ENCODE measurements around the gene TMIGD2.
"Not testable (repeated sequence)": the region's sequence is repeated elsewhere in the genome, so short reads cannot be mapped to it uniquely, and the experiment has no call there.

TMIGD2 gene, protein sequence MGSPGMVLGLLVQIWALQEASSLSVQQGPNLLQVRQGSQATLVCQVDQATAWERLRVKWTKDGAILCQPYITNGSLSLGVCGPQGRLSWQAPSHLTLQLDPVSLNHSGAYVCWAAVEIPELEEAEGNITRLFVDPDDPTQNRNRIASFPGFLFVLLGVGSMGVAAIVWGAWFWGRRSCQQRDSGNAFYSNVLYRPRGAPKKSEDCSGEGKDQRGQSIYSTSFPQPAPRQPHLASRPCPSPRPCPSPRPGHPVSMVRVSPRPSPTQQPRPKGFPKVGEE

DNA sequence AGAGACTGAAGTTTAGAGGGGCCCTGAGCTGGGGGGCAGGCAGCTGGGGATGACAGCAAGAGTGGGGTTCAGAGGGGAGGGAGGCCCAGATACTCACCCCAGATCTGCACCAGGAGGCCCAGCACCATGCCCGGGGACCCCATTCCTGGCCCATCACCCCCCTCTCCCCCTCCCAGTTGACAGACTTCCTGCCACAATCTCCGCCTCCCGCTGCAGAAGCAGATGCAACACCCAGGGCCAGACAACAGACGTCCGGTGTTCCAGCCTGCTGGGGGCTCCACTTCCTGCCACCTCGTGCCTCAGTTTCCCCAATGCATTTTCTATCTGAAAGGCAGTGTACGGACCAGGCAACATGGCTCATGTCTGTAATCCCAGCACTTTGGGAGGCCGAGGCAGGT lies at the start of gene TMIGD2:
Gene TMIGD2 (minus strand): TSS at position 147 of the 398 bp plus-strand sequence. CDS start 4 bp downstream, at position 143.
- intact Hi-C loops (cut with micrococcal nuclease): no loop called here
- peaks cover 7% of the 10 kb centered on the region for H3K4me1 Mint-ChIP-seq (ENCODE audit: low read depth)
- H3K27ac Mint-ChIP-seq: no peak within 1 kb of the TSS
- H3K9me3 Mint-ChIP-seq: no peaks in the 10 kb centered on the region
- no peaks in the 10 kb centered on the region for H3K36me3 Mint-ChIP-seq (ENCODE audit: low read depth)
- no peak within 1 kb of the TSS for H3K4me3 Mint-ChIP-seq
- peaks cover 38% of the 10 kb centered on the region for H3K27me3 Mint-ChIP-seq

DNA sequence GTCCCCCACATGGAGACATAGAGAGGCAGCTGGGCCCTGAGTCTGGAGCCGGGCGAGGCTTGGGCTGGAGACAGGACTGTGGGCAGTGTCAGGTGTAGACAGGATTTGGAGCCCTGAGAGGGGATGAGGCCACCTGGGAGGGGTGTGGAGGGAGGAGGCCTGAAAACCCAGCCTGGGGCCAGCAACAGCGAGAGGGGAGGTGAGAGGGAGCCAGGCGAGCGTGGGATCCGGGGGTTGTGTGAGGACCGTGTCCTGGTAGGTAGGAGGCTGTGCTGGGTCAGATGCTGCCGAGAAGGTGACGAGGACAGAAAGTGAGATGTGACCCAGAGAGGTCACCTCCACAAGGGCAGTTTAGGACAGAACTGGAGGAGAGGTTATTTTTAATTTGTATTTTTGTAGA lies 48.5 kb upstream of the TMIGD2 start:
- peaks cover 6% of the 10 kb centered on the region for H3K4me1 Mint-ChIP-seq (ENCODE audit: low read depth)
- H3K36me3 Mint-ChIP-seq (ENCODE audit: low read depth): peaks cover 93% of the 10 kb centered on the region
- intact Hi-C loops (cut with micrococcal nuclease): no loop called here
- H3K9me3 Mint-ChIP-seq: no peaks in the 10 kb centered on the region
- H3K27me3 Mint-ChIP-seq: no peaks in the 10 kb centered on the region
- H3K27ac Mint-ChIP-seq: no peak overlapping the region
- no peak overlapping the region for H3K4me3 Mint-ChIP-seq

DNA sequence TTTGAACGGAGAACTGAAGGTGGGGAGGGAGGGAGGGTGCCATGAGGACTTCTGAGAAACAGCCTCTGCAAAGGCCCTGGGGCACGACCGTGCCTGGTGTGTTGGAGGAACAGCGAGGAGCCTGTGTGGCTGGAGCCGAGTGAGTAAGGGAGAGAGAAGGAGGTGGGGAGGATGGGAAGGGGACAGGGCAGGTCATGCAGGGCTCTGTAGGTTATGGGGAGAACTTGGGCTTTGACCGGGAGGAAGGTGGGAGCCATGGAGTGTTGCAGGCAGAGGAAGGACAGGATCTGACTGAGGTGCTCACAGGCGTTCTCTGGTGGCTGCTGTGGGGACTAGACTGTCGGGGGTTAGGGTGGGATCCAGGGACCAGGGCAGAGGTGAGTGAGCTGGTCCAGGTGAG lies 47.9 kb upstream of the TMIGD2 start:
- intact Hi-C loops (cut with micrococcal nuclease): no loop called here
- peaks cover 93% of the 10 kb centered on the region for H3K36me3 Mint-ChIP-seq (ENCODE audit: low read depth)
- H3K27ac Mint-ChIP-seq: no peak overlapping the region
- no peak overlapping the region for H3K4me3 Mint-ChIP-seq
- H3K4me1 Mint-ChIP-seq (ENCODE audit: low read depth): peaks cover 13% of the 10 kb centered on the region
- H3K27me3 Mint-ChIP-seq: no peaks in the 10 kb centered on the region
- no peaks in the 10 kb centered on the region for H3K9me3 Mint-ChIP-seq

GRCh38 chr19:4349225-4349624 lies 47.0 kb upstream of the TMIGD2 start:
- H3K9me3 Mint-ChIP-seq; H3K4me3 Mint-ChIP-seq; H3K27ac Mint-ChIP-seq; H3K27me3 Mint-ChIP-seq; intact Hi-C loops (cut with micrococcal nuclease): not testable (repeated sequence)
- Mint-ChIP-seq H3K4me1 (ENCODE audit: low read depth) (peaks cover 15% of the 10 kb centered on the region), H3K36me3 (ENCODE audit: low read depth) (peaks cover 85% of the 10 kb centered on the region)

DNA sequence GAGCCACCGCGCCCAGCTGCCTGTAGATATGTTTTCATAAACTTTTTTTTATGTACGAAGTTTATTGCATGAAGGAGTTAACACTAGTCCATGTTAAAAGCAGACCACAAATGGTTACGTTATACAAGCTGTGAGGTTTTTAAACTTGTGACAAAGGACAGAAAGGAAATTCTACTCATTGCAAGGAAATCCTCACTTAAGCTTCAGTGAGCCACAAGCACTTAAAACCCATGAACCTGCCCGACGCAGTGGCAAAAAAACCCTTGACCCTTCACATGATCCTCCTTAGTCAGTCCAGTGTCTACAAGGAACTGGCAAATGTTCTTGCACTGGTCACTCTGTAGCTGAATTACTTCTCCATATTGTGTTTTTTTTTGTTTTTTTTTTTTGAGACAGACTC lies 45.3 kb upstream of the TMIGD2 start:
- Mint-ChIP-seq H3K36me3 (ENCODE audit: low read depth) (peaks cover 78% of the 10 kb centered on the region), H3K4me1 (ENCODE audit: low read depth) (peaks cover 22% of the 10 kb centered on the region), H3K27ac (peak overlapping the region; percentile 52), H3K27me3 (no peaks in the 10 kb centered on the region), H3K9me3 (no peaks in the 10 kb centered on the region), H3K4me3 (no peak overlapping the region)
- intact Hi-C loops (cut with micrococcal nuclease): no loop called here

- Mint-ChIP-seq H3K4me1 (ENCODE audit: low read depth) (peaks cover 29% of the 10 kb centered on the region), H3K4me3 (no peak overlapping the region), H3K27ac (no peak overlapping the region), H3K9me3 (no peaks in the 10 kb centered on the region), H3K36me3 (ENCODE audit: low read depth) (peaks cover 70% of the 10 kb centered on the region), H3K27me3 (no peaks in the 10 kb centered on the region)
- intact Hi-C loops (cut with micrococcal nuclease): no loop called here
These were observed 43.8 kb upstream of the TMIGD2 start for GRCh38 chr19:4346020-4346383.

DNA sequence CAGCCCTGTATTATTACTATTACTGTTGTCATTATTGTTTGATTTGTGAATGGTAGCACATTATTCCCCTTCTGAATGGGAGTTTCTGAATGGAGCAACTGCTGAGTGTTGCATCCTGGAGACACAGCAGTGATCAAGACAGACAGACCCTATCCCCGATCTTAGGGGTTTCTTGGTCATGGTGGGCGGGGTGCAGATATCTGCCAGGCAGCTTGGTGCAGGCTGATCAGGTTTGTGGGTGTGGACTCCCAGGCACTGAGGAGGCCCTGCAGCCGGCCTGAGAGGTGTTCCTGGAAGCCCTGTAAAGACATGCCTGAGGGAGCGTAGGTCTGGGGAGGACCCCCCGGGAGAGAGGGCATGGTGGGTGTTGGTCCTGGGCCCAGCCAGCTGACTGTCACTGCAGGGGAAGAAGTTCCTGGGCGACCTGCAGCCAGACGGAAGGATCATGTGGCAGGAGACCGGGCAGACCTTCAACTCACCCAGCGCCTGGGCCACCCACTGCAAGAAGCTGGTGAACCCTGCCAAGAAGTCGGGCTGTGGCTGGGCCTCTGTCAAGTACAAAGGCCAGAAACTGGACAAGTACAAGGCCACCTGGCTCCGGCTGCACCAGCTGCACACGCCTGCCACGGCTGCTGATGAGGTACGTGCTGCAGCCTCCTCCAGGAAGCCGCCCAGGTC lies 43.3 kb upstream of the TMIGD2 start:
- Mint-ChIP-seq H3K9me3 (no peaks in the 10 kb centered on the region), H3K4me3 (no peak overlapping the region), H3K27ac (no peak overlapping the region), H3K4me1 (ENCODE audit: low read depth) (peaks cover 29% of the 10 kb centered on the region), H3K36me3 (ENCODE audit: low read depth) (peaks cover 65% of the 10 kb centered on the region), H3K27me3 (no peaks in the 10 kb centered on the region)
- intact Hi-C loops (cut with micrococcal nuclease): no loop called here

GRCh38 chr19:4343370-4344307 lies 41.5 kb upstream of the TMIGD2 start, which contains the start of gene MPND:
Gene MPND, plus strand, starts transcription at chr19:4343562. Its CDS starts 32 bp downstream, at chr19:4343594.
- H3K4me1 Mint-ChIP-seq (ENCODE audit: low read depth): peaks cover 38% of the 10 kb centered on the region
- H3K36me3 Mint-ChIP-seq (ENCODE audit: low read depth): peaks cover 46% of the 10 kb centered on the region
- H3K4me3 Mint-ChIP-seq: peak within 1 kb of the TSS; percentile 96
- H3K27ac Mint-ChIP-seq: peak within 1 kb of the TSS; percentile 82
- intact Hi-C loops (cut with micrococcal nuclease): loop anchor here (2.0 to 5.0 kb wide), 2 partner anchors 15 to 96 kb away; partner anchors contain the start of gene YJU2
- peaks cover 7% of the 10 kb centered on the region for H3K27me3 Mint-ChIP-seq
- no peaks in the 10 kb centered on the region for H3K9me3 Mint-ChIP-seq

DNA sequence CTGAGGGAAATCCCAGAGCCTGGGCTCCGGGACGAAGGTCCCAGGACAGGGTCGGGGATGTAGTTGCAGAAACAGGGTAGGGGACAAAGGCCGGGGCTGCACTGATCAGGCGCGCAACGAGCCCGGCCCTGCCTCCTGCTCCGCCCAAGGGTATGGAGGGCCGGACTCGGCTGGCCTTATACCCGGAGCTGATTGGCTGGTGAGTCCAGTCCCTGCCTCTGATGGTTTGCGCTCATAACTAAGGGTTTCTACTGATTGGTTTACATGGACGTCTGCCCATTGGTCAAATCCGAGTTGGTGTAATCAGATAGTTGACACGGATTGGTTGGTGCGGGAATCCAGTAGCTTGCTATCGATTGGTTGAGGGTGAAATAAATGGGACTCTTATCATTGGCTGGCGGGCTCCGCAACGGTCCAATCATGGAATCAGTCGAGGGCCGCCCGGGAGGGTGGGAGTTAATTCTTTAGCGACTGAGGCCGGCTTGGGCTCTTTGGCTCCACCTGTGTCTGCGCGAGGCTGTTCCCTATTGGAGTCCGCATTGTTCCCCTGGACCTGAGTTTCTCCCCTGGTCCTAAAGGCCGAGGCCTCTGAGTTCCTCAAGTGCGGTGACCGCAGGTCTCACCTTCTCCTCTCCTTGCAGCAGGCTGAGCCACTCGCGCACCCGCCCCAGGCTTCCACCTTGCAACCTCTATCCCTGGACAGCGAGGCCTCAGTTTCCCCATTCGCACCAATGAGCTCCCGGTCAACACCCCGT lies 40.6 kb upstream of the TMIGD2 start:
- peak overlapping the region; percentile 96 for H3K4me3 Mint-ChIP-seq
- H3K27ac Mint-ChIP-seq: peak overlapping the region; percentile 82
- H3K9me3 Mint-ChIP-seq: no peaks in the 10 kb centered on the region
- peaks cover 47% of the 10 kb centered on the region for H3K4me1 Mint-ChIP-seq (ENCODE audit: low read depth)
- H3K36me3 Mint-ChIP-seq (ENCODE audit: low read depth): peaks cover 38% of the 10 kb centered on the region
- H3K27me3 Mint-ChIP-seq: peaks cover 12% of the 10 kb centered on the region
- intact Hi-C loops (cut with micrococcal nuclease): loop anchor here (2.0 to 5.0 kb wide), 2 partner anchors 14 to 95 kb away; partner anchors contain the start of gene YJU2

- intact Hi-C loops (cut with micrococcal nuclease): loop anchor here (2.0 to 5.0 kb wide), 2 partner anchors 13 to 95 kb away; partner anchors contain the start of gene YJU2
- H3K9me3 Mint-ChIP-seq: no peaks in the 10 kb centered on the region
- H3K36me3 Mint-ChIP-seq (ENCODE audit: low read depth): peaks cover 33% of the 10 kb centered on the region
- peaks cover 12% of the 10 kb centered on the region for H3K27me3 Mint-ChIP-seq
- peak overlapping the region; percentile 82 for H3K27ac Mint-ChIP-seq
- H3K4me3 Mint-ChIP-seq: peak overlapping the region; percentile 96
- H3K4me1 Mint-ChIP-seq (ENCODE audit: low read depth): peaks cover 49% of the 10 kb centered on the region
These were observed 40.1 kb upstream of the TMIGD2 start for GRCh38 chr19:4342314-4342614.

- H3K27me3 Mint-ChIP-seq: peaks cover 19% of the 10 kb centered on the region
- peaks cover 6% of the 10 kb centered on the region for H3K36me3 Mint-ChIP-seq (ENCODE audit: low read depth)
- H3K4me1 Mint-ChIP-seq (ENCODE audit: low read depth): peaks cover 34% of the 10 kb centered on the region
- peaks cover 14% of the 10 kb centered on the region for H3K9me3 Mint-ChIP-seq
- peak within 1 kb of the TSS; percentile 74 for H3K4me3 Mint-ChIP-seq
- peak within 1 kb of the TSS; percentile 79 for H3K27ac Mint-ChIP-seq
- intact Hi-C loops (cut with micrococcal nuclease): no loop called here
These were observed 36.5 kb upstream of the TMIGD2 start, which contains the start of gene STAP2 for GRCh38 chr19:4338441-4339355. Gene STAP2, minus strand, starts transcription at chr19:4338827. Its CDS starts 74 bp downstream, at chr19:4338753.

DNA sequence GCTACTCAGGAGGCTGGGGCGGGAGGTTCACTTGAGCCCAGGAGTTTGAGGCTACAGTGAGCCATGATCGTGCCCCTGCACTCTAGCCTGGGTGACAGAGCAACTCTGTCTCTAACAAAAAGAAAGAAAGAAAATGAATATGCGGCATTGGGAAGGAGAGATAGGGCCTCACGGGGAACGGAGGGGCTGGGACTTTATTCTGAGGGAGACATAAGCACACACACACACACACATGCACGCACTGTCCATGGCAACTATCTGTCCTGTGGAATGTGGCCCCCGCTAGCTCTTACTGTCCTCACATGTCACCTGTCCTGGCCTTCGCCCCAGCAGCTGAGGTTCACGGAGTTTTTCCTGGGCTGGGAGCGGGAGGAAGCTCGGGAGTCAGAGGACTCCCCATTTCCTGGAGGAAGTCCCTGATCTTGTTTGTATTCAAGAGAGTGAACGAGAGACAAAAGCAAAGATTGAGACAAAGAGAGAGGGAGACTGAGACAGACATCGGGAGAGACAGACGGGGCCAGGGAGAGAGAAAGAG lies 35.8 kb upstream of the TMIGD2 start:
- H3K27me3 Mint-ChIP-seq: peaks cover 19% of the 10 kb centered on the region
- intact Hi-C loops (cut with micrococcal nuclease): no loop called here
- peaks cover 30% of the 10 kb centered on the region for H3K4me1 Mint-ChIP-seq (ENCODE audit: low read depth)
- peak overlapping the region; percentile 79 for H3K27ac Mint-ChIP-seq
- H3K36me3 Mint-ChIP-seq (ENCODE audit: low read depth): peaks cover under 1% of the 10 kb centered on the region
- H3K9me3 Mint-ChIP-seq: peaks cover 14% of the 10 kb centered on the region
- peak overlapping the region; percentile 74 for H3K4me3 Mint-ChIP-seq
